ACHN (cell line): ENCODE data around the gene ZCCHC3.

Experiments used
- DNase-seq: peaks from one replicate; pipeline ENCODE4 v3.0.0-alpha.2; 2015
- in situ Hi-C: cut with HindIII; loops from 2 replicates; pipeline ENCODE4 v1.10.0; 2017; ENCODE audit warnings: low sequenced_read_pairs, low pct_ligation_motif_present, low pct_unique_long_range_greater_than_20kb

ZCCHC3 gene

DNA sequence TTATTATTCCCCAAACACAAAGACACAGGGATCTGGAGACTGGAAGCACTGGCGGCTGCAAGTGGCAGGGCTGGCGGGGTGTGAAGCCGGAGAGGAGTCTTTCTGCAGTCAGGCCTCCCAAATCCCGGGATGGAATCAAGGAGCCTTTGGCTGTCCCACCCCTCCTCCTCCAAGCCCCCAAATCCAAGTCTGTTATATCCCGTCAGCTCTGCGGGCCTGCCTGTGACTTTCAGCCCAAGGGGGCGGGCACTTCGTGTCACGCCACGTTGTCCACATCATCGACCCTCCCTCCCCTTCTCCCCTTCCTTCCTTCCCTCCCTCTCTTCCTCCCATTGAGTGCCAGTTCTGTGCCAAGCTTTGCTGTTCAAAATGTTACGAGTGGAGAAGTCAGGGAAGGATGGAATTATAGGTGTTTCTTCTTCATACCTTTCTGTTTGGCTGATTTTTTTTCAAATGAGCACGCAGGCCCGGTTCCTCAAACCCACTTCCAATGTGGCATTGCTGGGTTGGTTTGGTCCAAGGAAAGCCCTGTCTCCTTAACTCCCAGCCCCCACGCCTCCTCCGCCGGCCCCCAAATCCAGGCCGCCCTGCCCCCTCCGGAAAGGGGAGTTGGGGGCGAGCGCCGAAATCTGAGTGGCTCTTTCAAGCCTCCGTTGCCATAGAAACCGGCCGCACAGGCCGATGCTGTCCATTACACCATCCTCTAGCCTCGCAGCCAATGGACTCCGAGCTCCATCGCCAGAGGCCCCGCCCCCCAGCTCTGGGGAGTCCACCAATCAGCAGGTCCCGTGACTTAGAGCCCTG lies 12.7 kb downstream of the ZCCHC3 start:
- peak; percentile 98 for DNase-seq
- in situ Hi-C loops, result no loop called here

DNA sequence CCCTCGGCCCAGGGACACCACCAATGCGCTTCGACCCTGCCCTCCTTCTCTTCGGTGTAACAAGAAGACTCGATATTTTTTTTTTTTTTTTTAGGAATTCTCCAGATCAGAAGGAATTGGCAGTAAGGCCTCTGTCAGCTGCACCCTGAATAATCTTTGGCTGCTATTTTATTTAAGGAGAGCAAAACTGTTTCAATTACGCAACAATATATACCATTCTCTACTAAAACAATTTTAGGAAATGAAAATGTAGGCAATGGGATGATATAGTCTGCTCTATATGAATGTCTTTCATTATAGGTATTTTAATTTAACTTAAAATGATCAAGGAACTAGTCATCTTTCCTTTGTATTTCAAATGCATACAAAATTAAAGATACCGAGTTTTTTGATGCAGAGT lies 13.3 kb downstream of the ZCCHC3 start:
- no peak for DNase-seq
- in situ Hi-C loops, result no loop called here

DNA sequence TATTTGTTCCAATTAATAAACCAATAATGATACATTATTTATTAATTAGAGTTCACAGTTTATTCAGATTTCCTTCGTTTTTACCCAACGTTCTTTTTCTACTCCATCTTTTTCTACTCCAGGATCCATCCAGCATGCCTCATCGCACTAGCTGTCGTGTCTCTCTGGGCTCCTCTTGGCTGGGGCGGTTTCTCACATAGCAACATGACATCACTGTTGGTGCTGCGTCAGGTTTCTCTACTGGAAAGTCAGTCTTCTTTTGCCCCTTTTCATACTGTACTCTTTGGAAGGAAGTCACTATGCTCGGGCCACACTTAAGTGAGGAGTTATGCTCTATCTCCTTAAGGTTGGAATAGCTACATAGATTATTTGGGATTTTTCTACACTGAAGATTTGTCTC lies 14.2 kb downstream of the ZCCHC3 start:
- no peak for DNase-seq
- in situ Hi-C loops, result no loop called here

DNA sequence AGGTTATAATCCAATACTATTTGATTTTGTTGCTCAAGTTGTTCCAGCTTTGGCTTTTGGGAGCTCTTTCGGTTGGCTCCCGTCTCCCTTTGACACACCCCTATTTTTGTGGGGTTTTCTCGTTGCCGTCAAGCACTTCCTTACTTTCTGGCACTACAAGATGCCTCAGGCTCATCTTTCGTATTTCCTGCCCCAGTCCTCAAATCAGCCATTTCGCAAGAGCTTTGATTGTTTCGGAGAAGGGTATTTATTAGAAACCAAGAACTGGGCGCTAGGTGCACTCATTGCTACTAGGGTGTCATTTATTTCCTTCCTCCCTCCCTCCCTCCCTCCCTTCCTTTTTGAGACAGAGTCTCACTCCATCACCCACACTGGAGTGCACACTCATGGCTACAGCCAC lies 14.7 kb downstream of the ZCCHC3 start:
- no peak for DNase-seq
- in situ Hi-C loops, result no loop called here

DNA sequence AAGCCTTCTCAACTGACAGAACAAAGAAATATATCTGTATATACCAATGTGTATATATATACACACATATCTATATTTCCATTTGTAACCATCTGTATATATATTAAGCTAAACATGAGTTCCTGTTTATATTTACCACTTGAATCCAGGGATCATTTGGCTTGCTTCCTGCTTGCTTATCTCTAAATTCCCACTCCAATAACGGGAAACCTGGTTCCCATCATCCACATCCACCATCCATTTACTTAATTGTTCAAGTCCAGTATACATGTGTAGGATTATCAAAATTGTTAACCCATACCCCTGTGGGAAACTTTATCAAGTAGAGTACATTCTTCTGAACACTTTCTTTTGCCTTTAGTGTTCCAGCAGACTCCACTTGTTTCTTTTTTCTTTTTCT lies 15.5 kb downstream of the ZCCHC3 start:
- in situ Hi-C loops, result no loop called here
- no peak for DNase-seq

DNA sequence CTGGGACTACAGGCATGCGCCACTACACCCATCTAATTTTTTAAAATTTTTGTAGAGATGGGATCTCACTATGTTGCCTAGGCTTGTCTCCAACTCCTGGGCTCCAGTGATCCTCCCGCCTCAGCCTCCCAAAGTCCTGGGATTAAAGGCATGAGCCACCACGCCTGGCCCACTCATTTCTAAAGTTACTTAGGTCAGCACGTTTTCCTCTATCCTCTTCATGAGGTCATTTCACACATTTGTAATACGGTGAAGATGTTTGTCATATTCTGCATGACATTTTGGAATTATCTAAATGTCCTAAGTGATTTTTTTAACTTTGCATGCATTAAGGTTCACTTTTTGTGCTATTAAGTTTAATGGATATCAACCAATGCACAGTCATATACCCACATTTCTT lies 16.0 kb downstream of the ZCCHC3 start:
- in situ Hi-C loops, result no loop called here
- DNase-seq, result no peak

DNA sequence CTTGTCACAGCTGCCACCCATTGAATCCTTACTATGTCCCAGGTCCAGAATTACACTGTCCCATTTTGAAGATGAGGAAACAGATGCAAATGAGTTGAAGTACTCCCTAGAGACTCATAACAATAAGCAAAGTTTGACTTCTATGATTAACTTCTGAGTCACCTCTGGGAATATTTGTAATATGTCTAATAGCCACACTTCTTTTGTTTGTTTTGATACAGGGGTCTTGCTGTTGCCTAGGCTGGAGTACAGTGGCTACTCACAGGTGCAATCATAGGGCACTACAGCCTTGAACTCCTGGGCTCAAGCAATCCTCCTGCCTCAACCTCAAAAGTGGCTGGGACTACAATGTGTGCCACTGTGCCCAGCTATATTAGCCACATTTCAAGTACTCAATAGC lies 16.6 kb downstream of the ZCCHC3 start:
- DNase-seq, result peak; percentile 14
- in situ Hi-C loops, result no loop called here

DNA sequence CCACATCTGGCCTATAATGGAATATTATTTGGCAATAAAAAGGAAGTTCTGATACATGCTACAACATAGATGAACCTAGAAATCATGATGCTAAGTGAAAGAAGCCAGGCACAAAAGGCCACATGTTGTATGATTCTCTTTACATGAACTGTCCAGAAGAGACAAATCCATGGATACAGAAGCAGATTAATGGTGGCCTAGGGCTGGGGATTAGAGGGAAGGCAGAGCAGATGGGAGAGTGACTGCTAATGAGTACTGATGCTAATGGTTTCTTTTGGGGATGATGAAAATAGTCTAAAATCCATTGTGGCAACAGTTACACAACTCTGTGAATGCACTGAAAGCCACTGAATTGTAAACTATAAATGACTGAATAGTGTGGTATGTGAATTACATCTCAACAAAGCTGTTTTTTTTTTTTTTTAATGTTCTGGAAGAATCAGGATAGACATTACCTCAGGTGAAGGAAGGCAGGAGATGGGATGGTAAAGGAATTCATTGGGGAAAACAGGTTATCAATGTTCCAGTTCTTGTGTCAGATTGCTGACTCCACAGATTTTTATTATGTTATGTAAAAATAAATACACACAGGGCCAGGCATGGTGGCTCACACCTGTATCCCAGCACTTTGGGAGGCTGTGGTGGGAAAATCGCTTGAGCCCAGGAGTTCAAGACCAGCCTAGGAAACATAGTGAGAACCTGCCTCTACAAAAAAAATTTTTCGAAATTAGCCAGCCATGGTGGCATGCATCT lies 19.1 kb downstream of the ZCCHC3 start:
- no peak for DNase-seq
- in situ Hi-C loops, result no loop called here

DNA sequence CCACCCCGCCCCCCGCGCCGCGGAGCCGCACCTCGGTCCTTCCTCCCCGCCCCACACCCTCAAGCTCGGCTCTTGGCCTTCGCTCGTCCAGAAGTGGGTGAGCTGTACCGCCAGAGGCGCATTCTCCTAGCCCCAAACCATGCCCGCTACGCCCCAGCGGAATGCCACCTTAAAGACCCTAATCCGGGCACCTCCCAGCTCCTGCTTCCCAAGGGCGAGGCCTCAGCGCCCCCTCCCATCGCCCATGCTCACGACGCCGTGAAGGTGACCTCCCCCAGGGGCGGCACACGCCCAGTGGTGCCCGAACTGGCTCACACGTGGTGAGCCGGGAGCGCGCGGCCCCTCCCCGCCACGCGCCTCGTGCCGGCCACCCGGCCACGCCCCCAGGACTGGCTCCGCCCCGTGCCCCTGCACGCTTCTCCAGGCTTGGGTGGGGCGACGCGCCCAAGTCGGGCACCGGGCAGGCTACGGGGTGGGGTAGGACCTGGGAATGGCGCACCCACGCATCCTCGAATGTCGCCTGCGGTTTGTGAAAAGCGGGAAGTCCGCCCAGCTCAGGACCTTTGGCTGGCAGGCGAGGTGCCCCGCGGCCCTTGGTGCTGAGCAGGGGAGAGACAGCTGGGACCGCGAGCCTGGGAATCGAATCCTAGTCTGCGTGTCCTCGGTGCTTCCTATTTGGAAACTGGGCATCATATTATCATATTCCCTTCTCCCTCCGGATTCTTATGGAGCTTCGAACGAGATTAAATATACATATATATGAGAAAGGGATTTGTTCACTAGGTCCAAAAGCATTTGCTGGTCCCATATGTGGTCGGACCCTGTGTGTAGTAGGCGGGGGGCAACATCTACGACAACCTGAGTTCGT lies 27.0 kb downstream of the ZCCHC3 start:
- in situ Hi-C loops, result no loop called here
- DNase-seq, result peak; percentile 88

DNA sequence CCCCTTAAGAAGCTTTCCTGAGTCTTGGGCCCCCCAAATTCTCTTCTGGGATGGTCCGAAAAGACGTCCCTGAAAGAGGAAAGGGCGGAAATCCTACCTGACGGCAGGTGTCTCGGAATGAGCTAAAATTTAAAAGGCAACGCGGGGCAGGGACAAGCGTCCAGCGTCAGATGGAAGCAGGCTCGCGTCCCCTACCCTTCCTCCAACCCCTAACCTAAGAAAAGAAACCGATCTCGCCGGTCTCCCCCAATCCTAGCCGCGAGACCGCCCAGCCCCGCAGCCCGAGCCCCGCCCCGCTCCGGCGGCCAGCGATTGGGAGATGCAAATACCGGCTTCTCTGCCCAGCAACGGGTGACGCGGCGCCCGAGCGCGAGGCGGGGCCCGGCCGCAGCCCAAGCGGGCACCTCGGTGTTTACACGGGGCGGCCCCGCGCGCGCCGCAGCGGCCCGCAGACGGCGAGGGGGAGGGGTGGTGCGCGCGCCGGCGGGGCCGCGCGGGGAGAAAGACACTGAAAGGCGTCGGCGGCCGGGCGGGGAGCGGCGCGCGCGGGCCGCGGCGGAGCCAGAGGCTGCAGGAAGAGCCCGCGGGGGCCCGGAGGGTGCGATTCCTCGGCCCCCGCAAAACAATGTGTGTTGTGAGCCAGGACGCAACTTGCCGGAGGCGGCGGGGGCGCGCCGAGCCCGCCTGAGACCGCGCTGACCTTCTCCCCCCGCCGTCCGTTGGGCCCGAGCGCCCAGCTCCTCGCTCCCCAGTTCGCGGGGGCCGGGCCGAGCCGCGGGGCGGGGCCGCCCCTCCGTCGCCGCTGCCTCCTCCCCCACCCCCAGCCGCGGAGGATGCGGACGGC lies 27.9 kb downstream of the ZCCHC3 start, which contains the start of gene SOX12:
Gene SOX12 (plus strand): TSS at position 508 of the 844 bp plus-strand sequence. CDS start 373 bp downstream, outside the sequence.
- DNase-seq, result peak; percentile 89
- in situ Hi-C loops, result no loop called here

DNA sequence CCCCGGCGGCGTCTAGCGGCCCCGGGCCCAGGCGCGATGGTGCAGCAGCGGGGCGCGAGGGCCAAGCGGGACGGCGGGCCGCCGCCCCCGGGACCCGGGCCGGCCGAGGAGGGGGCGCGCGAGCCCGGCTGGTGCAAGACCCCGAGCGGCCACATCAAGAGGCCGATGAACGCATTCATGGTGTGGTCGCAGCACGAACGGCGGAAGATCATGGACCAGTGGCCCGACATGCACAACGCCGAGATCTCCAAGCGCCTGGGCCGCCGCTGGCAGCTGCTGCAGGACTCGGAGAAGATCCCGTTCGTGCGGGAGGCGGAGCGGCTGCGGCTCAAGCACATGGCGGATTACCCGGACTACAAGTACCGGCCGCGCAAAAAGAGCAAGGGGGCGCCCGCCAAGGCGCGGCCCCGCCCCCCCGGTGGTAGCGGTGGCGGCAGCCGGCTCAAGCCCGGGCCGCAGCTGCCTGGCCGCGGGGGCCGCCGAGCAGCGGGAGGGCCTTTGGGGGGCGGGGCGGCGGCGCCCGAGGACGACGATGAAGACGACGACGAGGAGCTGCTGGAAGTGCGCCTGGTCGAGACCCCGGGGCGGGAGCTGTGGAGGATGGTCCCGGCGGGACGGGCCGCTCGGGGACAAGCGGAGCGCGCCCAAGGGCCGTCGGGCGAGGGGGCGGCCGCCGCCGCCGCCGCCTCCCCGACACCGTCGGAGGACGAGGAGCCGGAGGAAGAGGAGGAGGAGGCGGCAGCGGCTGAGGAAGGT lies 28.7 kb downstream of the ZCCHC3 start:
- DNase-seq, result peak; percentile 57
- in situ Hi-C loops, result no loop called here

DNA sequence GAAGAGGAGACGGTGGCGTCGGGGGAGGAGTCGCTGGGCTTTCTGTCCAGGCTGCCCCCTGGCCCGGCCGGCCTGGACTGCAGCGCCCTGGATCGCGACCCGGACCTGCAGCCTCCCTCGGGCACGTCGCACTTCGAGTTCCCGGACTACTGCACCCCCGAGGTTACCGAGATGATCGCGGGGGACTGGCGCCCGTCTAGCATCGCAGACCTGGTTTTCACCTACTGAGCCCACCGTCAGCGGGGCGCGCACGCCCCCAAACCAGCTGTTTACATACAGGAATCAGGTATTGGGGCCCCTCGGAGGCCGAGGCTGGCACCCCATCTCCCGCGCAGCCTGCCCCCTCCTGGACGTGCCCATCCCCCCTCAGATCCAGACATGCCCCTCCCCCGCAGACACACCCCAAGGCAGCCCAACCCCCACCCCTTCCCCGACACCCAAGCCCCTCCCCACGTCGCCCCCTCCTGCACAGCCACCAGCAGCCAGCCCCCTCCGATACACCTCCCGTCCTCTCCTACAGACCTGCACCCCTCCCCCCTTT lies 29.3 kb downstream of the ZCCHC3 start:
- in situ Hi-C loops, result no loop called here
- peak; percentile 31 for DNase-seq

DNA sequence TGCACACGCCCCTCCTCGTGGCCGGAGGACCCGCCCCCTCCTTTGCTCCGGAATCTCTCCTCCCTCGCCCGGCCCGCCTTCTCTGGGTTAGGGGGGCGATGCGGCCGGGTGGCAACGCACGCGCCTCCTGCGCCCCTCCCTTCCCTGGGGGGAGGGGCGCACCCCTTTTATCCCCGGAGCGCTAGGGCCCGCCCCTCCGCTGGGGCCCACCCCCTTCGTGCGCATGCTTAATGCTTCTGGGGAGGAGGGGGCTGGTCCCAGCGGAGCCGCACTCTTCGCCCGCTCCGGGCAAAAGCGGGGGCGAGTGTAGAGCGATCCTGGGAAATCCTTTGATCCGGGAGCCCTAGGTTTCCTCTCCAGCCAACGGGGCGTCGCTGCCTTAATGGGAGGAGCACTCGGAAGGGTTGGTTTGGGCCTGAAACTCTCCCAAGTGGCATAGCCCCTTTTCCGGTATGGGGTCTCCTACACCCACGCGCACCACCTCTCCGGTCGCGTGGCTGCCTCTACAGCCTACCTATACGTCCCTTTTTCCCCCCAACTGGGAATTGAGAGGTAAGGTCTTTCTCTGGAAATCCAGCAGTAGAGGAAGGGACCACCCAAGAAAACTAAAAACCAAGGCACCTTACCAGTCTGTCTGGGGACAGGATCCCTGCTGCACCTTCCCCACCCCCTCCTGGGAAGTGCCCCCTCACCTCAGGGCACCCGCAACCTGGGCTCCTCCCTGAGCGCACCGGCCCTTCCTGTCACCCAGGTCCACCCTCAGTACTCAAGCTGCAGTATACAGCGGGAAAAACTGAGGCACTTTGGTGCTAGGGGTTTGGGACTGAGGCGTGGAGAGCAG lies 30.0 kb downstream of the ZCCHC3 start:
- in situ Hi-C loops, result no loop called here
- peak; percentile 91 for DNase-seq

DNA sequence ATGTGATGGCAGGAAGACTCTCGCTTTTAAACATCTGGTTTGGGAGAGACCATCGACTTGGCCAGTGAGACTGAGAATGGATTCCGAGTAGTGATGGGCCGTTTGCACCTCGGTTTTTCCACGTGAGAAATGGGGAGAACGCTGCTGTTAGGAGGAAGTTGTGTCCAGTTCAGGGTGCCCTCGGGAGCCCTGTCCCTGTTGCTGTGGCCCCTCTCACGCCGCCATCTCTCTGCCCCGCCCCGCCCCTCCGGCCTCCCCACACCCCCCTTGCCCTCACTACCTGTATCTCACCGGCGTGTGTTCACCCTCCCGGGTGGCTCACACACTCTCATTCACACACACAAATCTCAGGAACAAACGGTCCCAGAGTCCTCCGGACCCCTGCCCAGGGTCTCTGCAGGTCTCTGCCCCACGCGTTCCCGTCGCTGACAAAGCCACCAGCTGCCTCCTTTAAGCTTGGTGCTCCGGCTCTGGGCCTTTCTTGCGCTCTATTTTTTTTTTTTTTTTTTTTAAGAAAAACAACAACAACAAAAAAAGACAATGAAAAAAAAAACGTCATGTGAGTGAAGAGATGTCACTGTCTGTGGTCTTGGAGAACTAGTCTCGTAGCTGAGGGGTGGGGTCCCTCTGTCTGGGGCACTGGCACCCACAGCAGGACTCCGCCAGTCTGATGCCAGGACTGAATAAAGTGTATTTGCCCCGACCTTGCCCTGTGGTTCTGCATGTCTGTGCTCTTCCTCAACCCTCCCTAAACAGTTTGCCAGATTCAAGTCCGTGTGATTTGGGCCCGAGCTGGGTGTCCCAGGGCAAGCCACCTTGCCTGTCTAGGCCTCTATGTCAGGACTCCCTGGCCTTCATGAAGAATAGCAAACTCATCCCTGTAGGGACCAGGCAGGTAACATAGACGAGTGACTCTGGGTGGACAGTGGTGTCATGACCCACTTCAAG lies 30.9 kb downstream of the ZCCHC3 start:
- in situ Hi-C loops, result no loop called here
- no peak for DNase-seq

DNA sequence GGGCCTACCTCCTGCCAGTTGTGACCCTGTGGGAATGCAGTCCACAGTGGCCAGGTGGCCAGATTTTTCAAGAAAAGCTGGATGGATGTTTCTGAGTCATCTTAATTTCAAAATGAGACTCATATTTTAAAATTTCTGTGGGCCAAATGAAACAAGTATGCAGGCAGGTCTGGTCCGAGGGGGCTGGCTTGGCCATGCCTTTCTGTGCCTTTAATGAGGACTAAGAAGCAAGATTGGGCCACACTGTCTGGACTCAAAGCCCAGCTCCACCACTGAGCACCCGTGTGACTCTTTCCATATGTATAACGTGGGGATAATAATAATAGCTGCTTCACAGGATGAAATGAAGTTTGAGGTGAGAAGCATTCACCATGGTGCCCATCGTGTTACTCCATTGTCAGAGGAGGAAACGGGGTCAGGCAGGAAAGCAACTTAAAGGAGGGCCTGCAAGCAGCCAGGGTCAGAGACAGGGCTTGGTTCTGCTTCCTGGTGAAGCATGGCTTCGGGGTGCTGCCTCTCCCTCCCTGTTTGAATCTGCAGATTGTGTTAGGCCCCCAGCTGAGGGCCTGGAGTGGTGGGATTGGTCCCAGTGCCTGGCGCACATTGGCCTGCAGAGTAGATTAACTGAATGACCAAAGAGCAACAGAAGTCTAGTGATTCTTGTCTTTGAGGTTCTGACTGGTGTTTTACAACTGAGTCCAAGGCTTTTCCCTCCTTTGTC lies 31.8 kb downstream of the ZCCHC3 start:
- in situ Hi-C loops, result no loop called here

More for the DNA sequence above, 31.8 kb downstream of the ZCCHC3 start:
- DNase-seq, result no peak
